ENCODE measurements around the gene GDNF. TPM values are rescaled to one million over a fixed set of nuclear protein-coding genes. Genes with fewer than 3 reads are reported as not detected.
"Not testable (repeated sequence)": the region's sequence is repeated elsewhere in the genome, so short reads cannot be mapped to it uniquely, and the experiment has no call there.

Gene GDNF
- total RNA-seq, 3 donors from 2014 or later: 0.64 to 17.3 (median 0.94) TPM

GRCh38 chr5:37869216-37869615 is 29.4 kb upstream of the GDNF start:
- no peak for DNase-seq
- TF ChIP-seq CTCF (IDR thresholded peaks at IDR 0.05): no peak
- no peak for ATAC-seq
- no peaks in the 10 kb centered on the region for H3K4me1 ChIP-seq (ENCODE audit: low read depth)
- intact Hi-C loops (cut with DNase I, micrococcal nuclease): no loop called here
- no peak overlapping the region for H3K4me3 ChIP-seq
- no peaks in the 10 kb centered on the region for H3K36me3 ChIP-seq (ENCODE audit: low read depth)
- H3K9me3 ChIP-seq: no peaks in the 10 kb centered on the region

- no peak overlapping the region for H3K4me3 ChIP-seq
- H3K4me1 ChIP-seq (ENCODE audit: low read depth): no peaks in the 10 kb centered on the region
- ATAC-seq: no peak
- no peak for DNase-seq
- intact Hi-C loops (cut with DNase I, micrococcal nuclease): no loop called here
- H3K36me3 ChIP-seq (ENCODE audit: low read depth): no peaks in the 10 kb centered on the region
- H3K9me3 ChIP-seq: no peaks in the 10 kb centered on the region
- TF ChIP-seq CTCF (IDR thresholded peaks at IDR 0.05): no peak
These were observed 27.8 kb upstream of the GDNF start for GRCh38 chr5:37867654-37868053.

- H3K9me3 ChIP-seq; H3K36me3 ChIP-seq (ENCODE audit: low read depth); H3K4me1 ChIP-seq (ENCODE audit: low read depth); intact Hi-C loops (cut with DNase I, micrococcal nuclease); H3K4me3 ChIP-seq; DNase-seq; ATAC-seq: not testable (repeated sequence)
These were observed 23.1 kb upstream of the GDNF start for GRCh38 chr5:37862907-37863306.

GRCh38 chr5:37860206-37860605 is 20.4 kb upstream of the GDNF start:
- intact Hi-C loops (cut with DNase I, micrococcal nuclease): no loop called here
- DNase-seq (no peak), ATAC-seq (no peak)
- TF ChIP-seq CTCF (IDR thresholded peaks at IDR 0.05): no peak
- no peaks in the 10 kb centered on the region for H3K36me3 ChIP-seq (ENCODE audit: low read depth)
- no peaks in the 10 kb centered on the region for H3K9me3 ChIP-seq
- no peaks in the 10 kb centered on the region for H3K4me1 ChIP-seq (ENCODE audit: low read depth)
- H3K4me3 ChIP-seq: no peak overlapping the region

GRCh38 chr5:37859805-37860204 is 20.0 kb upstream of the GDNF start:
- H3K36me3 ChIP-seq (ENCODE audit: low read depth): no peaks in the 10 kb centered on the region
- H3K9me3 ChIP-seq: no peaks in the 10 kb centered on the region
- ATAC-seq (no peak), DNase-seq (no peak)
- no peaks in the 10 kb centered on the region for H3K4me1 ChIP-seq (ENCODE audit: low read depth)
- H3K4me3 ChIP-seq: no peak overlapping the region
- intact Hi-C loops (cut with DNase I, micrococcal nuclease): no loop called here
- no peak for TF ChIP-seq CTCF (IDR thresholded peaks at IDR 0.05)

GRCh38 chr5:37858250-37858649 is 18.4 kb upstream of the GDNF start:
- ATAC-seq (no peak), DNase-seq (no peak)
- no peaks in the 10 kb centered on the region for H3K36me3 ChIP-seq (ENCODE audit: low read depth)
- intact Hi-C loops (cut with DNase I, micrococcal nuclease): no loop called here
- H3K9me3 ChIP-seq: no peaks in the 10 kb centered on the region
- TF ChIP-seq CTCF (IDR thresholded peaks at IDR 0.05): no peak
- H3K4me1 ChIP-seq (ENCODE audit: low read depth): no peaks in the 10 kb centered on the region
- no peak overlapping the region for H3K4me3 ChIP-seq

Data from mucosa of descending colon (tissue), 3 donors.